Stomach (tissue), 9 donors: ENCODE results near the gene VWF. TPM values are rescaled to one million over a fixed set of nuclear protein-coding genes. Genes with fewer than 3 reads are reported as not detected.

ENCODE experiments used
- DNase-seq, 2 donors: peaks; one replicate each; pipeline versions ENCODE4 v3.0.0 to v3.0.0-alpha.2; 2013 to 2019
- H3K27ac ChIP-seq, 5 donors: fragments of 200-600 bp in 4 of 5; sonication (generic) in 4 of 5; one replicate each; pipeline ENCODE4 v1.5.1; 2013 to 2019; ENCODE audit warnings: mild to moderate bottlenecking in 1 of 5, moderate library complexity in 1 of 5
- H3K27me3 ChIP-seq, 3 donors: fragments of 200-600 bp; sonication (generic); one replicate each; pipeline ENCODE4 v1.5.1; 2017 to 2019; ENCODE audit warnings: mixed run types in 1 of 3
- H3K36me3 ChIP-seq, 4 donors: fragments of 200-600 bp; sonication (generic); 1 replicate in 3 of 4; 2 replicates in 1 of 4; pipeline ENCODE4 v1.5.1; 2016 to 2019
- H3K4me1 ChIP-seq, 4 donors: fragments of 200-600 bp; sonication (generic); one replicate each; pipeline ENCODE4 v1.5.1; 2016 to 2019
- H3K4me3 ChIP-seq, 4 donors: fragments of 200-600 bp; sonication (generic) in 3 of 4; one replicate each; pipeline ENCODE4 v1.5.1; 2016 to 2019; ENCODE audit warnings: mild to moderate bottlenecking in 1 of 4
- H3K9me3 ChIP-seq, 4 donors: fragments of 200-600 bp; sonication (generic); one replicate each; pipeline ENCODE4 v1.5.1; 2016 to 2019
- EP300 ChIP-seq: sonication (generic); formaldehyde crosslinking; IDR thresholded peaks from one replicate; pipeline ENCODE4 v1.6.1; 2017; ENCODE audit warnings: antibody characterized with exemption
- POLR2A ChIP-seq, 4 donors: fragments of 450-650 bp; IDR thresholded peaks; one replicate each; pipeline ENCODE4 v1.6.1; 2016; ENCODE audit warnings: antibody characterized with exemption in 4 of 4, control low read depth in 2 of 4, mild to moderate bottlenecking in 1 of 4, moderate library complexity in 1 of 4
- POLR2AphosphoS5 ChIP-seq, 3 donors: sonication (generic); formaldehyde crosslinking; IDR thresholded peaks; one replicate each; pipeline ENCODE4 v1.6.1; 2016; ENCODE audit warnings: antibody characterized with exemption in 3 of 3
- WGBS, 5 donors: extraction: QIAGEN DNeasy Blood & Tissue Kit in 3 of 5; methylation state at CpG; one replicate each; pipeline versions ENCODE4 v1.1.5 to v1.1.7; 2013 to 2018; 5-methylcytosine and 5-hydroxymethylcytosine counted together
- intact Hi-C: fragments of 100-400 bp; cut with DNase I; formaldehyde crosslinking; loops from one replicate; pipeline ENCODE4 v1.15.1; 2023; ENCODE audit warnings: low total_unique reads
- polyA plus RNA-seq, 3 donors: library from polyadenylated mRNA; stranded (reverse); fragments of 200-250 nt; gene quantifications; one replicate each; pipeline ENCODE4 v1.2.3, GENCODE V29; 2013
- total RNA-seq, 5 donors: library from RNA; depleted of rRNA; stranded (reverse); fragments of >200 nt; gene quantifications; one replicate each; pipeline versions ENCODE4 v1.1.0 to v1.2.3, GENCODE V29; 2014 to 2016
- TF ChIP-seq, protein P1 (sequence below), 7 experiments: fragments of 450-650 bp in 4 of 7; fragments of 200-600 bp in 3 of 7; sonication (generic) in 3 of 7; IDR thresholded peaks; one replicate each; pipeline ENCODE4 v1.5.1; 2016 to 2019; ENCODE audit warnings: antibody characterized with exemption in 7 of 7, control low read depth in 2 of 7, mild to moderate bottlenecking in 1 of 7
- donor health status: healthy with polysubstance abuse.
- donor health status: Bipolar disorder and iron deficiency.
- donor health status: healthy.

The VWF gene
- total and polyA plus RNA-seq, 8 donors, result 3.1 to 103 (median 50.2) TPM

DNA sequence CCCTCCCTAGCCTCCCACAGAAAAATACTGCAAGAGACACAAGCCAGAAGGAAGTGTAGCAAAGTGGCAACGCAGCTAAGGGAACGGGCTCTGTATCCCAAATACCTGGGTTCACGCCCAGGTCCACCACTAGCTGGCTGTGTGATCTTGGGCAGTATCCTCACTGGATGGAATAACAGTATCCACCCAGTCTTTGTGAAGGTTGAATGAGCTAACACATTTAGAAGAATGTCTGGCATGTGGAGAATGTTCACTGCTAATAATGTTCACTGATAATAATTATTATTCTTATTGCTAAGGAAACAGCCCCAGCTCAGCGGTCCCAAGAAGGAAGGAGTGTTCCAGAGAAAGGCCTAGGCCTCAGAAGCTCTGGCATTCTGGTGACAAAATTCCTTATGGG, 70.9 kb downstream of the VWF start:
- Histone ChIP-seq H3K27me3 (peaks cover 0 to 33% (median 10%) of the 10 kb centered on the region in 3 donors), H3K27ac (no peak overlapping the region), H3K9me3 (no peaks in the 10 kb centered on the region), H3K36me3 (no peaks in the 10 kb centered on the region), H3K4me3 (no peak overlapping the region), H3K4me1 (peaks cover 7 to 10% (median 8%) of the 10 kb centered on the region in 4 donors)
- no peak for TF ChIP-seq POLR2A (IDR thresholded peaks at IDR 0.05)
- TF ChIP-seq POLR2AphosphoS5 (IDR thresholded peaks at IDR 0.05), result no peak
- no peak for TF ChIP-seq EP300
- TF ChIP-seq, protein P1, sequence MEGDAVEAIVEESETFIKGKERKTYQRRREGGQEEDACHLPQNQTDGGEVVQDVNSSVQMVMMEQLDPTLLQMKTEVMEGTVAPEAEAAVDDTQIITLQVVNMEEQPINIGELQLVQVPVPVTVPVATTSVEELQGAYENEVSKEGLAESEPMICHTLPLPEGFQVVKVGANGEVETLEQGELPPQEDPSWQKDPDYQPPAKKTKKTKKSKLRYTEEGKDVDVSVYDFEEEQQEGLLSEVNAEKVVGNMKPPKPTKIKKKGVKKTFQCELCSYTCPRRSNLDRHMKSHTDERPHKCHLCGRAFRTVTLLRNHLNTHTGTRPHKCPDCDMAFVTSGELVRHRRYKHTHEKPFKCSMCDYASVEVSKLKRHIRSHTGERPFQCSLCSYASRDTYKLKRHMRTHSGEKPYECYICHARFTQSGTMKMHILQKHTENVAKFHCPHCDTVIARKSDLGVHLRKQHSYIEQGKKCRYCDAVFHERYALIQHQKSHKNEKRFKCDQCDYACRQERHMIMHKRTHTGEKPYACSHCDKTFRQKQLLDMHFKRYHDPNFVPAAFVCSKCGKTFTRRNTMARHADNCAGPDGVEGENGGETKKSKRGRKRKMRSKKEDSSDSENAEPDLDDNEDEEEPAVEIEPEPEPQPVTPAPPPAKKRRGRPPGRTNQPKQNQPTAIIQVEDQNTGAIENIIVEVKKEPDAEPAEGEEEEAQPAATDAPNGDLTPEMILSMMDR (IDR thresholded peaks at IDR 0.05), result no peak
- intact Hi-C loops, result no loop called here
- WGBS, 5 donors, result 36 to 61% (median 57%) methylated on average over 4 of the region's 4 CpGs
- DNase-seq, result peak in 1 of 2 donors; percentile 41

DNA sequence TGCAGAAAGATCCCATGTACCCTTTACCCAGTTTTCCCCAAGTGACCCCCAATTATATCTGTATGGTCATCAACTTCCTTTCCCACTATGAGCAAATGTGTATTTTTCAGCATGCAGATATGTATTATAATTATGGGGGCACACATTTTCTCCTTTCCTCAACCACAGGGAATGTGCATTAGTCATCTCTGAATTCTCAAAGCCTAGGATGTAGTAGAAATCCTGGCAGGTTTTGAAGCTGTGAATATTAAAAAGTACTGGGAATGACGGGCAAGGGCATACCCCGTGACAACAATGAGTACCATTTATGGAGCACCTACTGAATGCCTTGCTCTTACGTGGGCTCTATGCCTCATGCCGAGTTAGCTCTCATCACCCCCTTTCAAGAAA, 71.5 kb downstream of the VWF start:
- DNase-seq, result no peak
- H3K36me3 ChIP-seq, result no peaks in the 10 kb centered on the region
- no peak overlapping the region for H3K4me3 ChIP-seq
- intact Hi-C loops, result no loop called here
- no peaks in the 10 kb centered on the region for H3K9me3 ChIP-seq
- TF ChIP-seq EP300, result no peak
- no peak overlapping the region for H3K27ac ChIP-seq
- H3K4me1 ChIP-seq, result peaks cover 7 to 10% (median 8%) of the 10 kb centered on the region in 4 donors
- peaks cover 0 to 27% (median 10%) of the 10 kb centered on the region in 3 donors for H3K27me3 ChIP-seq
- WGBS, 5 donors, result 89 to 98% (median 96%) methylated on average over 4 of the region's 4 CpGs

DNA sequence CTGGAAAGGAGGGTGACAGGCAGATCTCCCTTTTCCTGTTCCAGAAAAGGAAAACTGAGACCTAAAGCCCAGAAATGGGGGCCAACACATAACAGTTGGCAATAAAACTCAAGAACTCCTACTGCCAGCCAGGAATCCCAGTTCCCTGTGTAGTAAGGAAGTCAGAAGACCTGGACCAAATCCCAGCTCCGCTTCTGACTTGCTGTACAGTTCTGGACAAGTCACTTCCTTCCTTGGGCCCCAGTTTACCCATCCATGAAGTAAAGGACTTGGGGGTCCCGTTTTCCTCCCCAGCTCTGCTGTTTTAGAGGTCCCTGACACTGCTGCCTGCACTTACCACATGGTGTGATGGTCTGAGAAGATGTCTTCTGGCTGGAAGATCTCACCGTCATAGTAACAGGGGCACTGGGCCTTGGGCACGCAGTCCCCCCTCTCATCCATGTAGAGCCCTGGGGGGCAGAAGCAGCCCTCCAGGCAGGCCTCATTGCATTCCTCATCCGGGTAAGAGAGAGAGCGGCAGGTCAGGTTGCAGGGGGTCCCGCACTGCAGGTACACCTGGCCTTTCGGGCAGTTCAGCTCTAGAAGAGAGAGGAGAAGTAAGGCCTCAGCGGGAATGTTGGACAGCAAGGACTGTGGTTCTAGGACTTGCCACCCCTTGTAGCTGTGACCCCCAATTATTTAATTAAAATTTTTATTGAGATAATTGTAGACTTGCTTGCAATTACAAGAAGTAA, 72.1 kb downstream of the VWF start:
- no peak for DNase-seq
- TF ChIP-seq, protein P1 (IDR thresholded peaks at IDR 0.05), result no peak
- Histone ChIP-seq H3K9me3 (no peaks in the 10 kb centered on the region), H3K4me1 (peaks cover 7 to 10% (median 8%) of the 10 kb centered on the region in 4 donors), H3K4me3 (no peak overlapping the region), H3K36me3 (no peaks in the 10 kb centered on the region), H3K27me3 (peaks cover 0 to 22% (median 10%) of the 10 kb centered on the region in 3 donors), H3K27ac (no peak overlapping the region)
- WGBS, 5 donors, result 90 to 93% (median 91%) methylated on average over 9 of the region's 9 CpGs
- intact Hi-C loops, result no loop called here

DNA sequence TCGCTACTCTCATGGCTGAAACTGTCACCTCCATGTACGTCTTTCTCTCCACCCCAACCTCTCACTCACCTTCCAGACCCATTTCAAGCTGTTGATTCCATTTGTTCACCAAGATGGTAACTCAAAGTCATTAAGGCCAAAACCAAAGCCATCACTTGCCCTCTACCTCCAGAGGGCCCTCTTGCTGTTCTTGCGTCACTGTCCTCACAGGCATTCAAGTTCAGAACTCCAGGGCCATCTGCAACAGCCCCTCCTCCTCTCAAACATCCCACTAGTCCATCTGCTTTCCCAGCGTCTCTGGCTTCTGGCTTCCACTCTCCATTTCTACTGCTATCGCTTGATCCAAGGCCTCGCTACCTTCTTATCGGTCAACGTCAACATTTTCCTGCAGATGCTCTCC, 74.5 kb downstream of the VWF start:
- no peak for TF ChIP-seq POLR2A (IDR thresholded peaks at IDR 0.05)
- no peak for TF ChIP-seq EP300
- no peak for TF ChIP-seq POLR2AphosphoS5 (IDR thresholded peaks at IDR 0.05)
- TF ChIP-seq, protein P1 (IDR thresholded peaks at IDR 0.05), result no peak
- DNase-seq, result no peak
- intact Hi-C loops, result no loop called here
- no peak overlapping the region for H3K4me3 ChIP-seq
- H3K27me3 ChIP-seq, result peaks cover 0 to 4% (median 0%) of the 10 kb centered on the region in 3 donors
- no peak overlapping the region for H3K27ac ChIP-seq
- 89 to 96% (median 94%) methylated on average over 8 of the region's 8 CpGs for WGBS, 5 donors
- no peaks in the 10 kb centered on the region for H3K9me3 ChIP-seq
- H3K36me3 ChIP-seq, result no peaks in the 10 kb centered on the region
- no peaks in the 10 kb centered on the region for H3K4me1 ChIP-seq

DNA sequence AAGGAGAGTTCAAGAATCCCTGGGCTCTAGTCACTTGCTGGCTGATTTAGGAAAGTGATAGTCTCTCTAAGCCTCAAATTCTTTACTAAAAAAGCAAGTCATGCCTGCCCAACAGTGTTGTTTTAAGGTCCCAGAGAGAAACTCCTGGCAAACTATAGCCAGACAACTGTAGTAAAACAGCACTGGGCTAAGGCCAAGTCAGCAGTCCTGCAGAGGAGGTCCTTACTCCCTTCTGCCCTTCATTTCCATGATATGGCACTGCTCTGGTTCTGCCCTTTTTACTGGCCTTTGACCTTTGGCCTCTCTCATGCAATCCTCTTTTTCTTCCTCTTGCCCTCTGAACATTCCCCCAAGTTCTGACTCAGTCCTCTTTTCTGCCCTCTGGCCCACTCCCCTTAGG, 74.9 kb downstream of the VWF start:
- no peaks in the 10 kb centered on the region for H3K36me3 ChIP-seq
- DNase-seq, result no peak
- TF ChIP-seq, protein P1 (IDR thresholded peaks at IDR 0.05), result no peak
- no peak for TF ChIP-seq POLR2A (IDR thresholded peaks at IDR 0.05)
- no peak for TF ChIP-seq POLR2AphosphoS5 (IDR thresholded peaks at IDR 0.05)
- no peak for TF ChIP-seq EP300
- peaks cover 0 to 4% (median 0%) of the 10 kb centered on the region in 3 donors for H3K27me3 ChIP-seq
- H3K9me3 ChIP-seq, result no peaks in the 10 kb centered on the region
- intact Hi-C loops, result no loop called here
- H3K4me3 ChIP-seq, result no peak overlapping the region
- H3K4me1 ChIP-seq, result no peaks in the 10 kb centered on the region
- H3K27ac ChIP-seq, result no peak overlapping the region
